B cell (primary cell): ENCODE data around the gene ARHGAP26. TPM values are rescaled to one million over a fixed set of nuclear protein-coding genes. Genes with fewer than 3 reads are reported as not detected.

ENCODE experiments used
- ATAC-seq: fragments of 200-7000 bp; cut with Tn5 transposase; one replicate; pipeline ENCODE4 v1.10.0; 2021; ENCODE audit warnings: low read depth, mild to moderate bottlenecking, moderate number of reproducible peaks, moderate library complexity
- CTCF ChIA-PET: fragments of 350-600 bp; sonication (Branson Sonifier 250); formaldehyde crosslinking; loops from one replicate; lab custom pipeline; 2021; ENCODE audit warnings: antibody characterized with exemption, inconsistent platforms; lab: Charles Lee
- POLR2A ChIA-PET: fragments of 350-600 bp; sonication (Branson Sonifier 250); formaldehyde crosslinking; loops from one replicate; lab custom pipeline; 2021; ENCODE audit warnings: antibody characterized with exemption; lab: Charles Lee
- DNase-seq: peaks from one replicate; pipeline ENCODE4 v3.0.0; 2013
- H2AFZ ChIP-seq: 2 replicates; pipeline ENCODE4 v1.6.1; 2012; ENCODE audit warnings: mild to moderate bottlenecking, low read depth, low read length; ENCODE audit not compliant: insufficient read depth, poor library complexity, severe bottlenecking
- H3K27ac ChIP-seq, 2 donors: 1 replicate in 1 of 2; 2 replicates in 1 of 2; pipeline ENCODE4 v1.5.1; 2012 to 2013; ENCODE audit warnings: low read length in 2 of 2, mild to moderate bottlenecking in 2 of 2, moderate library complexity in 1 of 2
- H3K27me3 ChIP-seq, 4 experiments: fragments of 200-600 bp in 1 of 4; sonication (generic) in 1 of 4; replicated peaks in 1 of 4; 1 replicate in 2 of 4; 2 replicates in 2 of 4; pipeline versions ENCODE4 v1.6.1 to v1.7.0; 2013 to 2016; ENCODE audit warnings: low read length in 3 of 4, mild to moderate bottlenecking in 2 of 4, mixed read lengths in 1 of 4, moderate library complexity in 1 of 4; ENCODE audit not compliant: insufficient read depth in 4 of 4, control insufficient read depth in 3 of 4; ENCODE audit errors: control extremely low read depth in 1 of 4
- H3K36me3 ChIP-seq, 2 experiments: replicated peaks in 1 of 2; 1 replicate in 1 of 2; 2 replicates in 1 of 2; pipeline versions ENCODE4 v1.6.1 to v1.7.1; 2013; ENCODE audit warnings: low read length in 1 of 2; ENCODE audit not compliant: insufficient read depth in 2 of 2, control insufficient read depth in 1 of 2; ENCODE audit errors: control extremely low read depth in 1 of 2, extremely low read depth in 1 of 2
- H3K4me1 ChIP-seq, 2 donors: fragments of 200-600 bp in 1 of 2; sonication (generic) in 1 of 2; 1 replicate in 1 of 2; 2 replicates in 1 of 2; pipeline versions ENCODE4 v1.5.1 to v1.6.1; 2013 to 2017; ENCODE audit warnings: low read length in 2 of 2; ENCODE audit not compliant: control insufficient read depth in 2 of 2, insufficient read depth in 2 of 2
- H3K4me2 ChIP-seq: replicated peaks from 2 replicates; pipeline ENCODE3; 2012; ENCODE audit warnings: mild to moderate bottlenecking, low read depth, low read length; ENCODE audit not compliant: poor library complexity, severe bottlenecking
- H3K4me3 ChIP-seq, 5 experiments: fragments of 200-600 bp in 1 of 5; sonication (generic) in 1 of 5; 1 replicate in 3 of 5; 2 replicates in 2 of 5; pipeline versions ENCODE4 v1.5.1 to v1.7.0; 2011 to 2016; ENCODE audit warnings: low read length in 4 of 5, mild to moderate bottlenecking in 4 of 5, low read depth in 2 of 5, control low read depth in 1 of 5, moderate library complexity in 1 of 5; ENCODE audit not compliant: insufficient read depth in 1 of 5; ENCODE audit errors: control extremely low read depth in 1 of 5, extremely low read depth in 1 of 5
- H3K79me2 ChIP-seq: fragments of 200-600 bp; sonication (generic); one replicate; pipeline ENCODE4 v1.6.0; 2016; ENCODE audit warnings: low read length; ENCODE audit not compliant: control insufficient read depth, insufficient read depth
- H3K9ac ChIP-seq: fragments of 200-600 bp; sonication (generic); 2 replicates; pipeline ENCODE4 v1.6.1; 2017; ENCODE audit warnings: mild to moderate bottlenecking, low read length, moderate library complexity
- H3K9me3 ChIP-seq, 3 donors: one replicate each; pipeline versions ENCODE4 v1.6.1 to v1.7.1; 2013; ENCODE audit warnings: low read length in 2 of 3; ENCODE audit not compliant: control insufficient read depth in 2 of 3, insufficient read depth in 1 of 3; ENCODE audit errors: control extremely low read depth in 1 of 3
- H4K20me1 ChIP-seq: 2 replicates; pipeline ENCODE4 v1.6.0; 2012; ENCODE audit warnings: mild to moderate bottlenecking, low read length; ENCODE audit not compliant: insufficient read depth, control insufficient read depth, poor library complexity, severe bottlenecking
- H3K27ac Mint-ChIP-seq: one replicate; pipeline ENCODE4 v1.8.0; 2021; ENCODE audit warnings: mixed read lengths
- H3K27me3 Mint-ChIP-seq: one replicate; pipeline ENCODE4 v1.8.0; 2021; ENCODE audit warnings: mixed read lengths
- H3K4me1 Mint-ChIP-seq: one replicate; pipeline ENCODE4 v1.8.0; 2021; ENCODE audit warnings: mixed read lengths
- H3K4me3 Mint-ChIP-seq: one replicate; pipeline ENCODE4 v1.8.0; 2021; ENCODE audit warnings: mixed read lengths
- H3K9me3 Mint-ChIP-seq: one replicate; pipeline ENCODE4 v1.8.0; 2022; ENCODE audit warnings: mixed read lengths; ENCODE audit not compliant: insufficient read depth
- CTCF ChIP-seq: fragments of 200-600 bp; IDR thresholded peaks from one replicate; pipeline ENCODE4 v1.8.0; 2022; ENCODE audit warnings: antibody characterized with exemption, mild to moderate bottlenecking
- EZH2 ChIP-seq: IDR thresholded peaks from 2 replicates; pipeline ENCODE4 v1.6.1; 2012; ENCODE audit warnings: borderline replicate concordance, low read depth, mild to moderate bottlenecking, moderate library complexity, low read length; ENCODE audit not compliant: insufficient read depth, poor library complexity, severe bottlenecking
- WGBS: methylation state at CpG from one replicate; pipeline ENCODE4 v1.1.5; 2013; ENCODE audit warnings: missing lambda C conversion rate; ENCODE audit not compliant: insufficient coverage; 5-methylcytosine and 5-hydroxymethylcytosine counted together
- intact Hi-C: fragments of 100-400 bp; cut with micrococcal nuclease; formaldehyde crosslinking; loops from one replicate; pipeline ENCODE4 v1.10.0; 2022
- polyA plus RNA-seq: library from polyadenylated mRNA; depleted of rRNA; stranded (reverse); fragments of >200 nt; gene quantifications from 2 replicates; pipeline ENCODE4 v1.2.3, GENCODE V29; 2012
- total RNA-seq, 2 donors: library from RNA; stranded (reverse); fragments of 120-200 nt in 1 of 2; gene quantifications; 1 replicate in 1 of 2; 2 replicates in 1 of 2; pipeline versions ENCODE4 v1.2.3 to v1.2.4, GENCODE V29; 2013 to 2022

Gene ARHGAP26
- total and polyA plus RNA-seq, 2 donors (not counting 1 experiment from before 2014, with no cell fraction given): 1.8 to 22.5 TPM

DNA sequence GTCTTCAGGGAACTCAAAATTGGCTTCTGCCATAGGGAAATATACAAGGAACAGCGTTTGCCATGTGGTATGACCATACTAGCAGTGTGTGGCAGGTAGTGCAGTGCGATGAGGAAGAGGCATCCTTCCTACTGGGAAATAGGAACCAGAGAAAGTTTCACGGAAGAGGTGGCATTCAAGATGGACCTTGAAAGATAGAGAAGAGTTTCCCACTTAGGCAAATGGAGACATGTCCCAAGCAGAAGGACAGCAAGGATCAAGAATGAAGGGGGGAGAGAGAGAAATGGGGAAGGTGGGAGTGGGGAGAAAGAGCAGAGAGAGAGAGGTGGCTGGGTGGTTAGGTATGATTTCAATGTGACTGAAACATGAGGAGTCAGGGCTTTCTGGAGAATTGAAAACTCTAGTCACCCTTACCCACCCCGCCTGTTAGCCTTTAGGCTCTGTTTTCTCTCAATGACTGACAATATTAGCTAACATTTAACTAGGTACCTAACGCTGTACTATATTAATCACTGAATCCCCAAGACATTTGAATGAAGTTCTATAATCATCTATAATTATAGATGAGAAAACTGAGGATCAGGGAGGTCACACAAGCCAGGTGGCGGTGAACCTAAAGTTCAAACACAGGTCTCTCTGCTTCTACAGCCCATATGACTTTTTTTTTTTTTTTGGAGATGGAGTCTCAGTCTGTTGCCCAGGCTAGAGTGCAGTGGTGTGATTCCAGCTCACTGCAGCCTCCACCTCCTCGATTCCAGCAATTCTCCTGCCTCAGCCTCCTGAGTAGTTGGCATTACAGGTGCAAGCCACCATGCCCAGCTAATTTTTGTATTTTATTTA lies 462.0 kb downstream of the ARHGAP26 start:
- H3K9me3 Mint-ChIP-seq: no peaks in the 10 kb centered on the region
- no peak for ATAC-seq
- no peaks in the 10 kb centered on the region for H3K79me2 ChIP-seq
- H4K20me1 ChIP-seq: no peaks in the 10 kb centered on the region
- intact Hi-C loops: no loop called here
- no peaks in the 10 kb centered on the region for H3K36me3 ChIP-seq
- H3K4me1 ChIP-seq: peaks cover 15 to 16% of the 10 kb centered on the region in 2 donors
- no peak overlapping the region for H3K4me2 ChIP-seq
- CTCF ChIA-PET: interaction anchor here (0.7 kb wide), 1 partner anchor 472 kb away, joined by 3 read pairs; no protein-coding TSS in a partner anchor
- no peak overlapping the region for H3K4me3 Mint-ChIP-seq
- no peaks in the 10 kb centered on the region for H3K9me3 ChIP-seq
- no peak overlapping the region for H2AFZ ChIP-seq
- 94% methylated on average over 2 of the region's 7 CpGs for WGBS
- DNase-seq: no peak
- TF ChIP-seq CTCF (no peak), EZH2 (no peak)
- H3K27me3 Mint-ChIP-seq: no peaks in the 10 kb centered on the region
- POLR2A ChIA-PET: no interaction called here
- H3K9ac ChIP-seq: no peak overlapping the region
- H3K27ac ChIP-seq: no peak overlapping the region
- H3K4me1 Mint-ChIP-seq: peaks cover 19% of the 10 kb centered on the region
- H3K4me3 ChIP-seq: no peak overlapping the region
- H3K27me3 ChIP-seq: no peaks in the 10 kb centered on the region
- H3K27ac Mint-ChIP-seq: no peak overlapping the region

DNA sequence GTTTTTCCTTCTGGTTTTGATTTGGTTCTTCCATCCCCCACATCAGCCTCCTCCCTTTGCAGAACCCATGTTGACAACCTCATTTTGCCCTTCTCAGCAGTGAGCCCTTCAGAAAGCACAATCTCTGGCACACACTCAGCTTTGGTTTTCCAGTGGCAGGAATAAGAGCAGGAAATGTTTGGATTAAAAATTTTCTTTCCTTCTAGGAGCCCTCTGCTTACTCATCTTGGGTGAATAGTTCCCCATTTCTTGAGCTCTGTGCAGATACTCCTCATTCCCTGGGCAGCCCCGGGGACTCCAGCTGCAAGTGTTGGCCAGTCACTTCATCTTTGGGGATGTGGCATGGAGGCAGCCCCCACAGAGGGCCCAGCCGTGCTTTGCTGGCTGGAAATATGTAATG lies 462.9 kb downstream of the ARHGAP26 start:
- H3K36me3 ChIP-seq: no peaks in the 10 kb centered on the region
- no peak overlapping the region for H3K9ac ChIP-seq
- H3K4me1 ChIP-seq: peaks cover 15 to 16% of the 10 kb centered on the region in 2 donors
- H3K4me3 ChIP-seq: no peak overlapping the region
- H3K4me2 ChIP-seq: no peak overlapping the region
- H3K27ac Mint-ChIP-seq: no peak overlapping the region
- H3K27me3 Mint-ChIP-seq: no peaks in the 10 kb centered on the region
- no peak for TF ChIP-seq CTCF
- no peak for TF ChIP-seq EZH2
- no peaks in the 10 kb centered on the region for H3K9me3 Mint-ChIP-seq
- 57% methylated on average over 2 of the region's 2 CpGs for WGBS
- H2AFZ ChIP-seq: no peak overlapping the region
- H4K20me1 ChIP-seq: no peaks in the 10 kb centered on the region
- intact Hi-C loops: no loop called here
- H3K79me2 ChIP-seq: no peaks in the 10 kb centered on the region
- H3K27ac ChIP-seq: no peak overlapping the region
- no peaks in the 10 kb centered on the region for H3K27me3 ChIP-seq
- H3K9me3 ChIP-seq: no peaks in the 10 kb centered on the region
- ATAC-seq (no peak), DNase-seq (no peak)
- POLR2A ChIA-PET: no interaction called here
- peaks cover 19% of the 10 kb centered on the region for H3K4me1 Mint-ChIP-seq
- H3K4me3 Mint-ChIP-seq: no peak overlapping the region
- CTCF ChIA-PET: no interaction called here
